Glomerular visceral epithelial cell (primary cell): ENCODE data around the gene ABCC8.

Experiments
- DNase-seq: peaks from one replicate; pipeline ENCODE4 v3.0.0-alpha.2; 2016; ENCODE audit errors: extremely low spot score

ABCC8 gene

GRCh38 chr11:17472467-17472866, 4.2 kb downstream of the ABCC8 start:
- DNase-seq = no peak

GRCh38 chr11:17471501-17471900, 5.1 kb downstream of the ABCC8 start:
- DNase-seq = no peak

GRCh38 chr11:17469998-17470397, 6.6 kb downstream of the ABCC8 start:
- no peak for DNase-seq

GRCh38 chr11:17468122-17468521, 8.5 kb downstream of the ABCC8 start:
- no peak for DNase-seq

- DNase-seq = no peak
Observed at GRCh38 chr11:17463546-17464174, 13.0 kb downstream of the ABCC8 start.

GRCh38 chr11:17462940-17463339, 13.7 kb downstream of the ABCC8 start:
- DNase-seq = no peak

GRCh38 chr11:17460406-17460805, 16.2 kb downstream of the ABCC8 start:
- DNase-seq = no peak

- DNase-seq = no peak
Observed at GRCh38 chr11:17459236-17459896, 17.3 kb downstream of the ABCC8 start.

GRCh38 chr11:17458268-17458667, 18.4 kb downstream of the ABCC8 start:
- DNase-seq = no peak

- no peak for DNase-seq
Observed at GRCh38 chr11:17457396-17458173, 19.1 kb downstream of the ABCC8 start.

GRCh38 chr11:17452668-17453067, 24.0 kb downstream of the ABCC8 start:
- DNase-seq = no peak

GRCh38 chr11:17449158-17449557, 27.5 kb downstream of the ABCC8 start:
- no peak for DNase-seq

- DNase-seq = no peak
Observed at GRCh38 chr11:17446482-17446881, 30.2 kb downstream of the ABCC8 start.

- no peak for DNase-seq
Observed at GRCh38 chr11:17445240-17445795, 31.3 kb downstream of the ABCC8 start.

GRCh38 chr11:17443926-17444690, 32.5 kb downstream of the ABCC8 start:
- no peak for DNase-seq

GRCh38 chr11:17443423-17443822, 33.2 kb downstream of the ABCC8 start:
- DNase-seq = no peak

- no peak for DNase-seq
Observed at GRCh38 chr11:17443000-17443399, 33.6 kb downstream of the ABCC8 start.

GRCh38 chr11:17439316-17439782, 37.3 kb downstream of the ABCC8 start:
- no peak for DNase-seq

GRCh38 chr11:17437366-17437765, 39.3 kb downstream of the ABCC8 start:
- DNase-seq = no peak

GRCh38 chr11:17434108-17434507, 42.5 kb downstream of the ABCC8 start:
- DNase-seq = no peak

- DNase-seq = no peak
Observed at GRCh38 chr11:17432002-17432401, 44.6 kb downstream of the ABCC8 start.

- DNase-seq = no peak
Observed at GRCh38 chr11:17431139-17431538, 45.5 kb downstream of the ABCC8 start.
